ENCODE data around the gene CDK2. TPM values are rescaled to one million over a fixed set of nuclear protein-coding genes. Genes with fewer than 3 reads are reported as not detected.
"Not testable (repeated sequence)": the region's sequence is repeated elsewhere in the genome, so short reads cannot be mapped to it uniquely, and the experiment has no call there.

Gene CDK2
- total RNA-seq, 4 donors from 2014 or later, result 6.4 to 11.7 (median 8.1) TPM

DNA sequence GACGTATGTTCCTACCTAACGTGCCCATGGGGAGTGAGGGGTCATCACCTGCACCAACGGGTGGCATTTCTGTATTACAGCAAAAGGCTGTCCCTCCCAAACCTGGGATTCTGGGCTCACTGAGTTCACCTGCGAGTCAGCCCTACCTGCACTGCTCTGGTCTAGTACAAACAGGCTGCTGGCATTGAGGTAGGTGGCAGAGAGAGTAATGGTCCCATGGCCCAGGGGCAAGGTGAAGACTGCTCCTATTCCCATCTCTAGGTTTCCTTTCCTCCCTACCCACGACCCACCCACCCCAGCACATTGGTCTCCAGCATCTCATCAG is 30.9 kb downstream of the CDK2 start:
- no peaks in the 10 kb centered on the region for H3K27me3 ChIP-seq
- H3K9me3 ChIP-seq, result no peaks in the 10 kb centered on the region
- peak overlapping the region; percentile 66 to 83 (median 77) for H3K4me3 ChIP-seq
- H3K4me1 ChIP-seq, result peaks cover 12 to 14% of the 10 kb centered on the region in 2 donors
- in situ Hi-C loops (cut with MboI; ENCODE audit: low sequenced_read_pairs in 4 of 4), result loop anchor here in 1 of 4 donors (5.0 kb wide), 1 partner anchor 45 kb away; the partner anchor contains the start of gene RPS26
- intact Hi-C loops (cut with DNase I; ENCODE audit: low total_unique reads), result loop anchor here (1.0 to 5.0 kb wide), 3 partner anchors 10 to 105 kb away; partner anchors contain the start of genes PA2G4 and RAB5B
- ATAC-seq (peak in 1 of 2 donors; percentile 1), DNase-seq (no peak)
- H3K27ac ChIP-seq, result peak overlapping the region; percentile 83 to 96 (median 90)
- H3K36me3 ChIP-seq, result peaks cover 0 to 33% of the 10 kb centered on the region in 2 donors
- no peak for TF ChIP-seq POLR2A (IDR thresholded peaks at IDR 0.05)
- TF ChIP-seq CTCF (IDR thresholded peaks at IDR 0.05 in 4 of 5, conservative IDR thresholded peaks at IDR 0.05 in 1 of 5), result no peak

DNA sequence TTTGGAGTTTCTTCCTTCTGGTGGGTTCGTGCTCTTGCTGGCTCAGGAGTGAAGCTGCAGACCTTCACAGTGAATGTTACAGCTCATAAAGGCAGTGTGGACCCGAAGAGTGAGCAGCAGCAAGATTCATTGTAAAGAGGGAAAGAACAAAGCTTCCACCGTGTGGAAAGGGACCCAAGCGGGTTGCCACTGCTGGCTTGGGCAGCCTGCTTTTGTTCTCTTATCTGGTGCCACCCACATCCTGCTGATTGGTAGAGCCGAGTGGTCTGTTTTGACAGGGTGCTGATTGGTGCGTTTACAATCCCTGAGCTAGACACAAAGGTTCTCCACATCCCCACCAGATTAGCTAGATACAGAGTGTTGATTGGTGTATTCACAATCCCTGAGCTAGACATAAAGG is 32.9 kb downstream of the CDK2 start:
- not testable (repeated sequence) for H3K27me3 ChIP-seq, ATAC-seq, H3K27ac ChIP-seq, H3K4me3 ChIP-seq, H3K9me3 ChIP-seq, DNase-seq
- in situ Hi-C loops (cut with MboI; ENCODE audit: low sequenced_read_pairs in 4 of 4) (loop anchor here in 1 of 4 donors (5.0 kb wide), 1 partner anchor 43 kb away; the partner anchor contains the start of gene RPS26), intact Hi-C loops (cut with DNase I; ENCODE audit: low total_unique reads) (loop anchor here (5.0 kb wide), 1 partner anchor 103 kb away; the partner anchor contains the start of gene PA2G4)
- peaks cover 12 to 14% of the 10 kb centered on the region in 2 donors for H3K4me1 ChIP-seq
- H3K36me3 ChIP-seq, result peaks cover 0 to 14% of the 10 kb centered on the region in 2 donors

DNA sequence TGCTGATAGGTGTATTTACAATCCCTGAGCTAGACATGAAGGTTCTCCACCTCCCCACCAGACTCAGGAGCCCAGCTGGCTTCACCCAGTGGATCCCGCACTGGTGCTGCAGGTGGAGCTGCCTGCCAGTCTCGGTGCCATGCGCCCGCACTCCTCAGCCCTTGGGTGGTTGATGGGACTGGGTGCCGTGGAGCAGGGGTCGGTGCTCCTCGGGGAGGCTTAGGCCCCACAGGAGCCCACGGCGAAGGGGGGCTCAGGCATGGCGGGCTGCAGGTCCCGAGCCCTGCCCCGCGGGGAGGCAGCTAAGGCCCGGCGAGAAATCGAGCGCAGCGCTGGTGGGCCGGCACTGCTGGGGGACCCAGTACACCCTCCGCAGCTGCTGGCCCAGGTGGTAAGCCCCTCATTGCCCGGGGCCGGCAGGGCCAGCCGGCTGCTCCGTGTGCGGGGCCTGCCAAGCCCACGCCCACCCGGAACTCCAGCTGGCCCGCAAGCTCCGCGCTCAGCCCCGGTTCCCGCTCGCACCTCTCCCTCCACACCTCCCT is 33.4 kb downstream of the CDK2 start:
- H3K27ac ChIP-seq, result peak overlapping the region; percentile 61 to 79 (median 66)
- DNase-seq, H3K27me3 ChIP-seq, H3K36me3 ChIP-seq, ATAC-seq, H3K4me3 ChIP-seq, H3K9me3 ChIP-seq: not testable (repeated sequence)
- intact Hi-C loops (cut with DNase I; ENCODE audit: low total_unique reads) (loop anchor here (5.0 kb wide), 1 partner anchor 102 kb away; the partner anchor contains the start of gene PA2G4), in situ Hi-C loops (cut with MboI; ENCODE audit: low sequenced_read_pairs in 4 of 4) (loop anchor here in 1 of 4 donors (5.0 kb wide), 1 partner anchor 42 kb away; the partner anchor contains the start of gene RPS26)
- peaks cover 12 to 14% of the 10 kb centered on the region in 2 donors for H3K4me1 ChIP-seq

GRCh38 chr12:56001487-56002100 is 35.0 kb downstream of the CDK2 start:
- ATAC-seq (no peak), DNase-seq (no peak)
- Histone ChIP-seq H3K9me3 (no peaks in the 10 kb centered on the region), H3K27me3 (no peaks in the 10 kb centered on the region), H3K27ac (peak overlapping the region; percentile 61 to 79 (median 66)), H3K4me1 (peaks cover 8 to 14% of the 10 kb centered on the region in 2 donors), H3K4me3 (no peak overlapping the region), H3K36me3 (peaks cover 0 to 8% of the 10 kb centered on the region in 2 donors)
- TF ChIP-seq CTCF (IDR thresholded peaks at IDR 0.05 in 4 of 5, conservative IDR thresholded peaks at IDR 0.05 in 1 of 5), result no peak
- TF ChIP-seq POLR2A (IDR thresholded peaks at IDR 0.05), result no peak
- intact Hi-C loops (cut with DNase I; ENCODE audit: low total_unique reads) (no loop called here), in situ Hi-C loops (cut with MboI; ENCODE audit: low sequenced_read_pairs in 4 of 4) (no loop called here)

DNA sequence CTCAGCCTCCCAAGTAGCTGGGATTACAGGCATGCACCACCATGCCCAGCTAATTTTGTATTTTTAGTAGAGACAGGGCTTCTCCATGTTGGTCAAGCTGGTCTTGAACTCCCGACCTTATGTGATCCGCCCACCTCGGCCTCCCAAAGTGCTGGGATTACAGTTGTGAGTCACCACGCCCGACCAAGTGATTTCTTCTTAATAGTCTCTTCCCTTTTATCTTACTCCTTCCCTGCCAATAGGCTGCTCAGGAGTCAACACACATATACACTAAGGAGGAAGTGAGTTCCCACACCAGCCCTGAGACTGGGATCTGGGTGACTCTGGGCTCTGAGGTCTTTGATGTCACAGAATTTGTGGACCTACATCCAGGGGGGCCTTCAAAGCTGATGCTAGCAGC is 36.7 kb downstream of the CDK2 start:
- in situ Hi-C loops (cut with MboI; ENCODE audit: low sequenced_read_pairs in 4 of 4); H3K9me3 ChIP-seq: not testable (repeated sequence)

DNA sequence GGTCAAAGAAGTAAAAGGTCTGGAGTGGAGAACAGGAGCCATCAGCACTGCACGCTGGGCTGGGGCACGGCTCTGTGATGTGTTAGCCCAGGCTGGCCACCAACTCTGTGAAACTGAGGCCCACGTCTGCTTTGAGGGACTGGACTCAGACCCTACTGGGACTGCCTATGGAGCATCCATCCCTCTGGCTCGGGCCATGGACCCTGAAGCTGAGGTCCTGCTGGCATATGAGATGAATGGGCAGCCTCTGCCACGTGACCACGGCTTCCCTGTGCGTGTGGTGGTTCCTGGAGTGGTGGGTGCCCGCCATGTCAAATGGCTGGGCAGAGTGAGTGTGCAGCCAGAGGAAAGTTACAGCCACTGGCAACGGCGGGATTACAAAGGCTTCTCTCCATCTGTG is 37.6 kb downstream of the CDK2 start:
- in situ Hi-C loops (cut with MboI; ENCODE audit: low sequenced_read_pairs in 4 of 4), result no loop called here
- Histone ChIP-seq H3K4me1 (peaks cover 7 to 10% of the 10 kb centered on the region in 2 donors), H3K27ac (no peak overlapping the region), H3K27me3 (no peaks in the 10 kb centered on the region), H3K9me3 (no peaks in the 10 kb centered on the region), H3K4me3 (no peak overlapping the region), H3K36me3 (peaks cover 0 to 8% of the 10 kb centered on the region in 2 donors)
- TF ChIP-seq POLR2A (IDR thresholded peaks at IDR 0.05) (no peak), CTCF (IDR thresholded peaks at IDR 0.05 in 4 of 5, conservative IDR thresholded peaks at IDR 0.05 in 1 of 5) (no peak)
- DNase-seq, result no peak
- intact Hi-C loops (cut with DNase I; ENCODE audit: low total_unique reads), result no loop called here
- no peak for ATAC-seq

More for the DNA sequence above, 36.7 kb downstream of the CDK2 start:
- H3K27ac ChIP-seq; intact Hi-C loops (cut with DNase I; ENCODE audit: low total_unique reads); DNase-seq; H3K27me3 ChIP-seq; H3K36me3 ChIP-seq; ATAC-seq; H3K4me3 ChIP-seq: not testable (repeated sequence)
- H3K4me1 ChIP-seq, result peaks cover 6 to 12% of the 10 kb centered on the region in 2 donors

Data from gastrocnemius medialis (tissue), 4 donors.